Mesenchymal stem cell (in vitro differentiated cells and primary cell): ENCODE results near the gene NFASC.

Experiments used
- DNase-seq: peaks from one replicate; pipeline ENCODE4 v3.0.0-alpha.2; 2013
- H2AFZ ChIP-seq: one replicate; pipeline ENCODE4 v1.6.1; 2013; ENCODE audit warnings: low read depth, mild to moderate bottlenecking, control low read depth, inconsistent platforms, low read length, moderate library complexity
- H2AK5ac ChIP-seq: 2 replicates; pipeline ENCODE4 v1.6.1; 2013; ENCODE audit warnings: low read length, moderate library complexity, mild to moderate bottlenecking, inconsistent platforms; ENCODE audit not compliant: severe bottlenecking
- H2BK120ac ChIP-seq: one replicate; pipeline ENCODE4 v1.6.1; 2013; ENCODE audit warnings: low read depth, mild to moderate bottlenecking, inconsistent platforms, low read length, moderate library complexity
- H2BK12ac ChIP-seq, 2 experiments: one replicate each; pipeline ENCODE4 v1.6.1; 2013; ENCODE audit warnings: inconsistent platforms in 2 of 2, low read length in 2 of 2, mild to moderate bottlenecking in 2 of 2, moderate library complexity in 2 of 2, control low read depth in 1 of 2
- H2BK15ac ChIP-seq: one replicate; pipeline ENCODE4 v1.6.1; 2013; ENCODE audit warnings: mild to moderate bottlenecking, low read depth, inconsistent platforms; ENCODE audit not compliant: poor library complexity, severe bottlenecking
- H2BK5ac ChIP-seq: 2 replicates; pipeline ENCODE4 v1.6.1; 2013; ENCODE audit warnings: low read depth, mild to moderate bottlenecking, low read length, control low read depth, inconsistent platforms; ENCODE audit not compliant: poor library complexity, severe bottlenecking
- H3K14ac ChIP-seq, 2 experiments: one replicate each; pipeline ENCODE4 v1.6.1; 2013; ENCODE audit warnings: inconsistent platforms in 2 of 2, low read length in 2 of 2, control low read depth in 1 of 2, mild to moderate bottlenecking in 1 of 2, moderate library complexity in 1 of 2
- H3K18ac ChIP-seq, 2 experiments: one replicate each; pipeline ENCODE4 v1.6.1; 2013; ENCODE audit warnings: inconsistent platforms in 2 of 2, low read length in 2 of 2, control low read depth in 1 of 2, low read depth in 1 of 2, mild to moderate bottlenecking in 1 of 2
- H3K23ac ChIP-seq, 2 experiments: one replicate each; pipeline ENCODE4 v1.6.1; 2013; ENCODE audit warnings: inconsistent platforms in 2 of 2, low read length in 2 of 2, mild to moderate bottlenecking in 2 of 2, moderate library complexity in 2 of 2, control low read depth in 1 of 2
- H3K27ac ChIP-seq: 2 replicates; pipeline ENCODE4 v1.5.1; 2013; ENCODE audit warnings: mild to moderate bottlenecking, moderate library complexity, low read length, control low read depth, inconsistent platforms; ENCODE audit not compliant: poor library complexity, severe bottlenecking
- H3K27me3 ChIP-seq, 2 experiments: 2 replicates each; pipeline versions ENCODE4 v1.6.1 to v1.7.0; 2013; ENCODE audit warnings: low read length in 2 of 2, mild to moderate bottlenecking in 2 of 2, moderate library complexity in 2 of 2, control low read depth in 1 of 2, inconsistent platforms in 1 of 2; ENCODE audit not compliant: control insufficient read depth in 1 of 2, insufficient read depth in 1 of 2
- H3K36me3 ChIP-seq, 2 experiments: 2 replicates each; pipeline versions ENCODE4 v1.6.1 to v1.7.0; 2013; ENCODE audit warnings: low read length in 2 of 2, control low read depth in 1 of 2, inconsistent platforms in 1 of 2, low read depth in 1 of 2, mild to moderate bottlenecking in 1 of 2; ENCODE audit not compliant: insufficient read depth in 2 of 2, control insufficient read depth in 1 of 2
- H3K4ac ChIP-seq, 2 experiments: one replicate each; pipeline ENCODE4 v1.6.1; 2013; ENCODE audit warnings: inconsistent platforms in 2 of 2, low read length in 2 of 2, mild to moderate bottlenecking in 2 of 2, moderate library complexity in 2 of 2, control low read depth in 1 of 2, low read depth in 1 of 2
- H3K4me1 ChIP-seq: 2 replicates; pipeline ENCODE4 v1.6.1; 2013; ENCODE audit warnings: low read depth, low read length, control low read depth; ENCODE audit not compliant: control insufficient read depth, insufficient read depth
- H3K4me2 ChIP-seq: 2 replicates; pipeline ENCODE4 v1.6.1; 2013; ENCODE audit warnings: low read length, mild to moderate bottlenecking, inconsistent platforms; ENCODE audit not compliant: poor library complexity, severe bottlenecking
- H3K4me3 ChIP-seq, 2 experiments: 2 replicates each; pipeline versions ENCODE4 v1.5.1 to v1.7.0; 2013; ENCODE audit warnings: low read length in 2 of 2, mild to moderate bottlenecking in 2 of 2, control low read depth in 1 of 2, low read depth in 1 of 2; ENCODE audit not compliant: insufficient read depth in 1 of 2
- H3K79me1 ChIP-seq: replicated peaks from 2 replicates; pipeline ENCODE4 v1.6.1; 2013; ENCODE audit warnings: mild to moderate bottlenecking, control low read depth, low read length, inconsistent platforms; ENCODE audit not compliant: poor library complexity, severe bottlenecking
- H3K9ac ChIP-seq: 2 replicates; pipeline ENCODE4 v1.7.0; 2013; ENCODE audit warnings: mild to moderate bottlenecking, low read length, moderate library complexity
- H3K9me3 ChIP-seq: 2 replicates; pipeline ENCODE4 v1.7.0; 2013; ENCODE audit warnings: mild to moderate bottlenecking, low read length; ENCODE audit not compliant: control insufficient read depth
- H4K8ac ChIP-seq: one replicate; pipeline ENCODE4 v1.6.1; 2013; ENCODE audit warnings: inconsistent platforms, mild to moderate bottlenecking, low read length, moderate library complexity
- H4K91ac ChIP-seq: one replicate; pipeline ENCODE4 v1.6.1; 2013; ENCODE audit warnings: mild to moderate bottlenecking, low read length, inconsistent platforms
- WGBS: methylation state at CpG from one replicate; pipeline ENCODE4 v1.1.7; 2013; ENCODE audit warnings: mixed read lengths; 5-methylcytosine and 5-hydroxymethylcytosine counted together

NFASC gene

DNA sequence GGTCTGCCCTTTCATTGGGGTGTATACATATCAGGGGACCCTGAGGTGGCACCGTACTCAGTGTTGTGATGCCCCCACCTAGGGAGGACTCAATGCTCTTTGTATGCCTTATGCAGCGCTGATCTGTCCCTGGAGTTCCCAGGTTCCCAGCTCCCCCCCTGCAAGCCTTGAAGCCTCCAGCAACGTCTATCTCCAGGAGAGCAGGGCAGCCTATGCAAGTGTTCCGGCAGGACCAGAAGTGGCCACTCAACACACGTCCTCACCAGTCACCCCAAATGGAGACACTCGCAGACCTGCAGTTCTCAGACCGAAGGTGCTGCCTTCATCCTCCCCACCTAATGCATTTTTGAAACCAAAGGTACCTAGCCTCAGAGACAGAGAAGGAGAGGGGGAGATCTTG, 147.1 kb downstream of the NFASC start:
- H3K79me1 ChIP-seq, result no peaks in the 10 kb centered on the region
- H3K36me3 ChIP-seq, result peaks cover 0 to 22% of the 10 kb centered on the region in 2 experiments
- H2BK120ac ChIP-seq, result no peak overlapping the region
- H3K14ac ChIP-seq, result no peak overlapping the region
- no peak overlapping the region for H2AFZ ChIP-seq
- no peak overlapping the region for H3K23ac ChIP-seq
- no peak overlapping the region for H3K9ac ChIP-seq
- peaks cover 0 to 55% of the 10 kb centered on the region in 2 experiments for H3K27me3 ChIP-seq
- no peaks in the 10 kb centered on the region for H3K9me3 ChIP-seq
- H3K4ac ChIP-seq, result no peak overlapping the region
- H3K27ac ChIP-seq, result no peak overlapping the region
- H2BK15ac ChIP-seq, result no peak overlapping the region
- H3K4me2 ChIP-seq, result no peak overlapping the region
- H3K4me1 ChIP-seq, result no peaks in the 10 kb centered on the region
- no peak overlapping the region for H3K18ac ChIP-seq
- H2BK12ac ChIP-seq, result no peak overlapping the region
- H4K91ac ChIP-seq, result no peak overlapping the region
- H2BK5ac ChIP-seq, result no peak overlapping the region
- H4K8ac ChIP-seq, result no peak overlapping the region
- WGBS, result 83% methylated on average over 5 of the region's 7 CpGs
- no peak overlapping the region for H3K4me3 ChIP-seq
- no peak overlapping the region for H2AK5ac ChIP-seq
- DNase-seq, result no peak

DNA sequence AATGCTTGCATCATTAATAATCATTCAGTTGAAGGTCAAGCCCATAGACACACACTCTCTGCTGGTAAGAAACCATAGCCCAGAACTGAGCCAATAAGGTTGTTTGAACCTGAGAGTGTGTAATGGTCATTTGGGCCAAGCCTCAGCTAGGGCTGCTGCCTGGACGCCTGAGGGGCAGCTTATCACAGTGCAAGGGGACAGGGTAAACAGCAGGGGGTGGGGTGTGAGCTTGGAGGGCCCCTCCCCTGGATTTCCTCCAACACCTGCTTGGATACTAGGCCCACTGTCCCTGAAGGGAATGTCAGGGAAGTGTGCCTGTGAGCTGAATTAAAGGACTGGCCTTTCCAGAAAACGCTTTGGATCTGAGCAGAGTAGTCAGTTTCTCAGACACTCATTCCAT, 147.7 kb downstream of the NFASC start:
- Histone ChIP-seq H3K4ac (no peak overlapping the region), H3K14ac (no peak overlapping the region), H3K27me3 (peaks cover 0 to 49% of the 10 kb centered on the region in 2 experiments), H3K27ac (no peak overlapping the region), H3K9ac (no peak overlapping the region), H3K36me3 (peaks cover 0 to 22% of the 10 kb centered on the region in 2 experiments), H2AFZ (no peak overlapping the region), H2BK120ac (no peak overlapping the region), H3K4me3 (no peak overlapping the region), H3K18ac (no peak overlapping the region), H2BK5ac (no peak overlapping the region), H4K8ac (no peak overlapping the region), H3K79me1 (no peaks in the 10 kb centered on the region), H3K23ac (no peak overlapping the region), H3K4me2 (no peak overlapping the region), H3K9me3 (no peaks in the 10 kb centered on the region), H2AK5ac (no peak overlapping the region), H2BK12ac (no peak overlapping the region), H3K4me1 (no peaks in the 10 kb centered on the region), H4K91ac (no peak overlapping the region), H2BK15ac (no peak overlapping the region)
- DNase-seq, result no peak
- 93% methylated on average over 1 of the region's 2 CpGs for WGBS

DNA sequence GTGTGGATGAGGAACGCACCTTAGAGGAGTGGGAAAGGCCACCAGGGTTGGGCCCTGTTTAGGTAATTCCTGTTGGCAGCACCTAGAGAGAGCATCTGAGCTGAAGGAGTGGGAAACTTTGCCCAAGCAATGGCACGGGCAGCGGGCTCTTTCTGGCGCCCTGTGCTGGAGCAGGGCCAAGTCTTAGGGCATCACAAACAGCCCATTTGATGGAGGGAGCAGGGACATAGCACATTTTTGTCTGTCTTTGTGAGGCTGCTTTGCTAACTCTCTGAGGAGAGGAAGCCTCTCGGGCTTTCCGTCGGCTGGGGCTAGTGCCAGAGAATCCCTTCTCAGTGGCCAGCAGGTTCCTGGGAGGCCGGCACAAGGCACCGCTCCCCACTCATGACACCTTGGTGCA, 149.8 kb downstream of the NFASC start:
- peaks cover 0 to 22% of the 10 kb centered on the region in 2 experiments for H3K36me3 ChIP-seq
- H2AFZ ChIP-seq, result no peak overlapping the region
- H3K4me2 ChIP-seq, result no peak overlapping the region
- no peak overlapping the region for H3K4ac ChIP-seq
- H3K4me1 ChIP-seq, result peaks cover 2% of the 10 kb centered on the region
- no peak overlapping the region for H3K23ac ChIP-seq
- H3K18ac ChIP-seq, result no peak overlapping the region
- no peak overlapping the region for H3K14ac ChIP-seq
- H2BK15ac ChIP-seq, result no peak overlapping the region
- H2BK12ac ChIP-seq, result no peak overlapping the region
- H2AK5ac ChIP-seq, result no peak overlapping the region
- H3K9ac ChIP-seq, result no peak overlapping the region
- H2BK120ac ChIP-seq, result no peak overlapping the region
- no peak overlapping the region for H4K91ac ChIP-seq
- no peaks in the 10 kb centered on the region for H3K79me1 ChIP-seq
- DNase-seq, result no peak
- WGBS, result 91% methylated on average over 9 of the region's 9 CpGs
- H3K4me3 ChIP-seq, result no peak overlapping the region
- H2BK5ac ChIP-seq, result no peak overlapping the region
- no peak overlapping the region for H3K27ac ChIP-seq
- no peaks in the 10 kb centered on the region for H3K9me3 ChIP-seq
- H3K27me3 ChIP-seq, result peaks cover 0 to 41% of the 10 kb centered on the region in 2 experiments
- H4K8ac ChIP-seq, result no peak overlapping the region

DNA sequence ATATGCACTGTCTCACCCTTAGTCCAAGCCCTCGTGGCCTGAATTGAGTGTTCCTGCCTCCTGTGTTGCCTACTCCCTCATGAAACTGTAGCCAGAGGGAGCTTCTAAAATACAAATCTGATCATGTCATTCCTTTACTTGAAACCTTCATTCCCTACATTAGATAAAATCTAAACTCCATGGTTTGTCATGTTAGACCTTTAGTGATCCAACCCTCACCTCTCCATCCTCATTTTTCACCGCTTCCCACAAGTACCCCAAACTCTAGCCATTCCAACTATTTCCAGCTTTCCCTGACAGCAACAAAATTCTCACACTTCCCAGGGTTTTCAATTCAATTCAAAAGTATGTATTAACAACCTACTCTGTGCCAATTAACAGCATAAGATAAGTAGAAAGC, 154.0 kb downstream of the NFASC start:
- H3K18ac ChIP-seq, result no peak overlapping the region
- H3K9ac ChIP-seq, result no peak overlapping the region
- peaks cover 30 to 48% of the 10 kb centered on the region in 2 experiments for H3K27me3 ChIP-seq
- no peak overlapping the region for H4K8ac ChIP-seq
- H3K23ac ChIP-seq, result no peak overlapping the region
- H2AFZ ChIP-seq, result no peak overlapping the region
- no peak overlapping the region for H2BK5ac ChIP-seq
- peaks cover 2% of the 10 kb centered on the region for H3K4me1 ChIP-seq
- H3K27ac ChIP-seq, result no peak overlapping the region
- no peaks in the 10 kb centered on the region for H3K36me3 ChIP-seq
- DNase-seq, result no peak
- H2BK15ac ChIP-seq, result no peak overlapping the region
- no peak overlapping the region for H3K4me3 ChIP-seq
- H2BK120ac ChIP-seq, result no peak overlapping the region
- no peak overlapping the region for H3K14ac ChIP-seq
- no peak overlapping the region for H2BK12ac ChIP-seq
- WGBS, result 88% methylated on average over 2 of the region's 2 CpGs
- H2AK5ac ChIP-seq, result no peak overlapping the region
- no peak overlapping the region for H4K91ac ChIP-seq
- no peak overlapping the region for H3K4ac ChIP-seq
- H3K4me2 ChIP-seq, result no peak overlapping the region
- no peaks in the 10 kb centered on the region for H3K79me1 ChIP-seq
- H3K9me3 ChIP-seq, result no peaks in the 10 kb centered on the region
